H1 (cell line): ENCODE measurements around the gene GPATCH2L. TPM values are rescaled to one million over a fixed set of nuclear protein-coding genes. Genes with fewer than 3 reads are reported as not detected.

Experiments used
- CTCF ChIA-PET: fragments of 300-600 bp; sonication (Branson Sonifier 250); formaldehyde crosslinking; loops from one replicate; lab custom pipeline; 2021; ENCODE audit not compliant: partially characterized antibody; lab: Charles Lee
- POLR2A ChIA-PET: fragments of 300-600 bp; sonication (Branson Sonifier 250); formaldehyde crosslinking; loops from one replicate; lab custom pipeline; 2021; ENCODE audit warnings: inconsistent platforms; ENCODE audit not compliant: partially characterized antibody; lab: Charles Lee
- DNase-seq, 2 experiments: peaks; one replicate each; pipeline versions ENCODE4 v3.0.0 to v3.0.0-alpha.2; 2010 to 2022; ENCODE audit warnings: low spot score in 2 of 2, low read depth in 1 of 2, mixed read lengths in 1 of 2
- FAIRE-seq: peaks from 2 replicates; lab custom pipeline; 2011; peaks lifted over from hg19 to GRCh38; lab: Jason Lieb, UNC
- H2AFZ ChIP-seq: 2 replicates; pipeline ENCODE4 v1.8.1; 2012; ENCODE audit warnings: low read length, inconsistent platforms
- H2AK5ac ChIP-seq: 2 replicates; pipeline ENCODE4 v1.6.1; 2013; ENCODE audit warnings: low read depth, low read length
- H2BK120ac ChIP-seq: replicated peaks from 2 replicates; pipeline ENCODE3; 2013; ENCODE audit warnings: low read depth, low read length, inconsistent platforms
- H2BK12ac ChIP-seq: 2 replicates; pipeline ENCODE4 v1.6.1; 2013; ENCODE audit warnings: low read depth, low read length
- H2BK15ac ChIP-seq: 2 replicates; pipeline ENCODE4 v1.6.1; 2013; ENCODE audit warnings: low read length
- H2BK20ac ChIP-seq: 2 replicates; pipeline ENCODE4 v1.6.1; 2013; ENCODE audit warnings: low read length
- H2BK5ac ChIP-seq: 2 replicates; pipeline ENCODE4 v1.6.1; 2013; ENCODE audit warnings: low read depth, low read length
- H3K14ac ChIP-seq: 2 replicates; pipeline ENCODE4 v1.6.1; 2013; ENCODE audit warnings: inconsistent platforms; ENCODE audit not compliant: insufficient read length
- H3K18ac ChIP-seq: 2 replicates; pipeline ENCODE4 v1.6.1; 2013; ENCODE audit warnings: low read length; ENCODE audit errors: extremely low read depth
- H3K23ac ChIP-seq: 2 replicates; pipeline ENCODE4 v1.6.1; 2013; ENCODE audit warnings: inconsistent platforms; ENCODE audit not compliant: insufficient read length
- H3K23me2 ChIP-seq: 2 replicates; pipeline ENCODE4 v1.6.1; 2013; ENCODE audit warnings: low read depth, low read length
- H3K27ac ChIP-seq: 2 replicates; pipeline ENCODE4 v1.6.1; 2011; ENCODE audit warnings: low read depth, low read length, inconsistent platforms
- H3K27me3 ChIP-seq, 4 experiments: replicated peaks in 1 of 4; 1 replicate in 1 of 4; 2 replicates in 3 of 4; pipeline versions ENCODE4 v1.6.1 to v1.8.1; 2011 to 2013; ENCODE audit warnings: low read length in 3 of 4, mild to moderate bottlenecking in 3 of 4, inconsistent platforms in 2 of 4, mixed read lengths in 2 of 4, moderate library complexity in 1 of 4; ENCODE audit not compliant: control insufficient read depth in 3 of 4, insufficient read depth in 3 of 4; ENCODE audit errors: extremely low read depth in 1 of 4
- H3K36me3 ChIP-seq, 4 experiments: 2 replicates each; pipeline versions ENCODE4 v1.6.1 to v1.8.1; 2011 to 2013; ENCODE audit warnings: mild to moderate bottlenecking in 4 of 4, low read length in 3 of 4, moderate library complexity in 2 of 4, control low read depth in 1 of 4, inconsistent platforms in 1 of 4; ENCODE audit not compliant: insufficient read depth in 4 of 4, control insufficient read depth in 2 of 4
- H3K4ac ChIP-seq: replicated peaks from 2 replicates; pipeline ENCODE3; 2013; ENCODE audit warnings: low read length, low read depth, mixed read lengths, inconsistent platforms; ENCODE audit not compliant: insufficient read length
- H3K4me1 ChIP-seq, 4 experiments: replicated peaks in 1 of 4; 1 replicate in 1 of 4; 2 replicates in 3 of 4; pipeline versions ENCODE4 v1.6.1 to v1.8.1; 2011 to 2013; ENCODE audit warnings: low read length in 3 of 4, inconsistent platforms in 2 of 4, mixed read lengths in 1 of 4; ENCODE audit not compliant: insufficient read depth in 4 of 4, control insufficient read depth in 3 of 4
- H3K4me2 ChIP-seq, 2 experiments: 2 replicates each; pipeline versions ENCODE4 v1.6.1 to v1.8.1; 2011 to 2013; ENCODE audit warnings: low read depth in 2 of 2, low read length in 2 of 2, control low read depth in 1 of 2, inconsistent platforms in 1 of 2, mild to moderate bottlenecking in 1 of 2; ENCODE audit not compliant: insufficient read depth in 1 of 2
- H3K4me3 ChIP-seq, 4 experiments: fragments of 200-600, 300-600 bp in 1 of 4; sonication (generic), shearing (Covaris generic), sonication (Bioruptor Twin) in 1 of 4; 2 replicates each; pipeline versions ENCODE4 v1.5.1 to v1.8.1; 2011 to 2016; ENCODE audit warnings: low read length in 4 of 4, low read depth in 3 of 4, control low read depth in 2 of 4, inconsistent platforms in 2 of 4, mild to moderate bottlenecking in 2 of 4, mixed read lengths in 1 of 4, moderate library complexity in 1 of 4; ENCODE audit not compliant: insufficient read depth in 2 of 4; ENCODE audit errors: extremely low read depth in 1 of 4
- H3K56ac ChIP-seq: replicated peaks from 2 replicates; pipeline ENCODE3; 2013; ENCODE audit warnings: low read depth, mild to moderate bottlenecking, mixed read lengths, low read length, inconsistent platforms; ENCODE audit not compliant: insufficient read length
- H3K79me1 ChIP-seq: 2 replicates; pipeline ENCODE4 v1.6.1; 2013; ENCODE audit warnings: low read depth, low read length, control low read depth
- H3K79me2 ChIP-seq, 2 experiments: 2 replicates each; pipeline versions ENCODE4 v1.6.1 to v1.8.1; 2012 to 2013; ENCODE audit warnings: low read length in 2 of 2, mild to moderate bottlenecking in 2 of 2, inconsistent platforms in 1 of 2; ENCODE audit not compliant: insufficient read depth in 2 of 2, control insufficient read depth in 1 of 2
- H3K9ac ChIP-seq, 4 experiments: replicated peaks in 1 of 4; 1 replicate in 1 of 4; 2 replicates in 3 of 4; pipeline versions ENCODE4 v1.6.1 to v1.8.1; 2011 to 2013; ENCODE audit warnings: low read depth in 3 of 4, low read length in 3 of 4, control low read depth in 2 of 4, mild to moderate bottlenecking in 2 of 4, moderate library complexity in 2 of 4, inconsistent platforms in 1 of 4; ENCODE audit errors: extremely low read depth in 1 of 4
- H3K9me3 ChIP-seq, 2 experiments: 2 replicates each; pipeline versions ENCODE4 v1.6.1 to v1.8.1; 2012 to 2013; ENCODE audit warnings: mild to moderate bottlenecking in 2 of 2, moderate library complexity in 2 of 2, control low read depth in 1 of 2, inconsistent platforms in 1 of 2, low read depth in 1 of 2, low read length in 1 of 2, mixed read lengths in 1 of 2; ENCODE audit not compliant: insufficient read depth in 2 of 2
- H4K20me1 ChIP-seq, 2 experiments: replicated peaks in 1 of 2; 2 replicates each; pipeline versions ENCODE3 to v1.8.1; 2011 to 2013; ENCODE audit warnings: inconsistent platforms in 2 of 2, low read length in 2 of 2, mild to moderate bottlenecking in 1 of 2; ENCODE audit not compliant: insufficient read depth in 2 of 2, control insufficient read depth in 1 of 2
- H4K5ac ChIP-seq: 2 replicates; pipeline ENCODE4 v1.6.1; 2013; ENCODE audit warnings: low read length, low read depth, mixed read lengths, inconsistent platforms; ENCODE audit not compliant: insufficient read length
- H4K8ac ChIP-seq: 2 replicates; pipeline ENCODE4 v1.8.0; 2013; ENCODE audit warnings: mild to moderate bottlenecking, moderate library complexity, low read length, inconsistent platforms; ENCODE audit not compliant: insufficient read depth; ENCODE audit errors: extremely low read depth
- H4K91ac ChIP-seq: replicated peaks from 2 replicates; pipeline ENCODE3; 2013; ENCODE audit warnings: low read length, mixed read lengths, inconsistent platforms; ENCODE audit not compliant: insufficient read length
- RAD21 ChIP-seq, 2 experiments: IDR thresholded peaks in 1 of 2; conservative IDR thresholded peaks in 1 of 2; 2 replicates each; pipeline ENCODE4 v1.6.1; 2011; ENCODE audit warnings: low read depth in 2 of 2, low read length in 2 of 2, improper control_type of control experiment in 1 of 2, inconsistent platforms in 1 of 2, mild to moderate bottlenecking in 1 of 2, moderate library complexity in 1 of 2
- WGBS, 2 experiments: shearing (Covaris generic) in 1 of 2; methylation state at CpG; one replicate each; pipeline versions ENCODE4 v1.1.6 to v1.1.7; 2013 to 2015; ENCODE audit warnings: low lambda C conversion rate in 2 of 2, mixed read lengths in 2 of 2, inconsistent platforms in 1 of 2, low coverage in 1 of 2, missing lambda C conversion rate in 1 of 2; ENCODE audit not compliant: insufficient replicate concordance in 2 of 2, insufficient coverage in 1 of 2, insufficient read length in 1 of 2; ENCODE audit errors: extremely low coverage in 1 of 2, missing lambda C conversion rate in 1 of 2; 5-methylcytosine and 5-hydroxymethylcytosine counted together
- polyA plus RNA-seq, 7 experiments: library from polyadenylated mRNA; depleted of rRNA in 3 of 7; stranded (reverse) in 5 of 7; unstranded in 2 of 7; fragments of >200 nt in 5 of 7; fragments of 200-250 nt in 2 of 7; gene quantifications; 1 replicate in 5 of 7; 2 replicates in 1 of 7; 4 replicates in 1 of 7; pipeline versions ENCODE4 v1.2.1 to v1.2.3, GENCODE V29; 2011 to 2013; ENCODE audit warnings: missing spikeins in 2 of 7, mixed read lengths in 2 of 7
- total RNA-seq: library from RNA; stranded (reverse); fragmentation: NEBNext Ultra II Directional; extraction: Animal tissue kit (Norgen Biotek cat#: 25700); gene quantifications from 2 replicates; pipeline ENCODE4 v1.2.1, GENCODE V29; 2021
- TF ChIP-seq, protein P1 (sequence below): IDR thresholded peaks from 2 replicates; pipeline ENCODE4 v1.6.1; 2011; ENCODE audit warnings: low read length, improper control_type of control experiment

Gene GPATCH2L
- total and polyA plus RNA-seq, 2 of the 8 experiments (the other 6 are each of a cell fraction or from before 2014, with no cell fraction given): 26.0 to 54.9 TPM

DNA sequence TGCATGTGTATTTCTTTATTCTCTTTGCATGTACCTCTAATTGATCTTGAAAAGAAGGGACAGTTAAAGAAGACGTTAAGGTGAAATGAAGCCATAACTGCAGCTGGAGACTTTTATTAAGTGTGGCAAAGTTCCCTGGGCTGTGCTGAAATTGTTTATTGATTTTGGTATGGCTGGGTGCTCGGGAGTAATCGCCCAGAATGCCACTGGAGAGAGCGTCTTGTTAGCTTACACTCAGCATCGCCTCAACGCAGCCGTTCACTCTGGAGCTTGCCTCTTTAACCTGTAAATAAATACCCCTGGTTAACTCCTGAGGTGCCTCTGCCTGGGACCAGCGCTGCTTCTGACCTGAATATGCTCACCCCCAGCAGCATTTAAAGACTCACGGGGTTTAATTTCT is 98.6 kb downstream of the GPATCH2L start:
- FAIRE-seq (no peak), DNase-seq (no peak)
- TF ChIP-seq RAD21 (IDR thresholded peaks at IDR 0.05 in 1 of 2, conservative IDR thresholded peaks at IDR 0.05 in 1 of 2; ENCODE audit: low read depth in 2 of 2, low read length in 2 of 2): peak in 1 of 2 experiments; percentile 9; a peak in 1 of 4 replicates
- TF ChIP-seq, protein P1, sequence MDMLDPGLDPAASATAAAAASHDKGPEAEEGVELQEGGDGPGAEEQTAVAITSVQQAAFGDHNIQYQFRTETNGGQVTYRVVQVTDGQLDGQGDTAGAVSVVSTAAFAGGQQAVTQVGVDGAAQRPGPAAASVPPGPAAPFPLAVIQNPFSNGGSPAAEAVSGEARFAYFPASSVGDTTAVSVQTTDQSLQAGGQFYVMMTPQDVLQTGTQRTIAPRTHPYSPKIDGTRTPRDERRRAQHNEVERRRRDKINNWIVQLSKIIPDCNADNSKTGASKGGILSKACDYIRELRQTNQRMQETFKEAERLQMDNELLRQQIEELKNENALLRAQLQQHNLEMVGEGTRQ: no peak
- Histone ChIP-seq H3K4me1 (peaks cover 0 to 3% (median under 1%) of the 10 kb centered on the region in 4 experiments; a peak in 2 of 7 replicates), H3K4me2 (no peak overlapping the region), H2BK5ac (no peak overlapping the region), H2BK120ac (no peak overlapping the region), H2BK15ac (no peak overlapping the region), H3K9me3 (no peaks in the 10 kb centered on the region), H3K23ac (no peak overlapping the region), H3K4ac (no peak overlapping the region), H2BK12ac (no peak overlapping the region), H4K8ac (no peak overlapping the region), H3K27ac (no peak overlapping the region), H2AK5ac (no peak overlapping the region), H3K14ac (no peak overlapping the region), H3K9ac (no peak overlapping the region), H3K18ac (no peak overlapping the region), H2AFZ (no peak overlapping the region), H3K23me2 (peaks cover 2% of the 10 kb centered on the region; the same call in 1 of the 2 replicates), H3K4me3 (no peak overlapping the region), H3K79me1 (no peaks in the 10 kb centered on the region), H4K5ac (no peak overlapping the region), H2BK20ac (no peak overlapping the region), H4K91ac (no peak overlapping the region), H4K20me1 (no peaks in the 10 kb centered on the region), H3K27me3 (no peaks in the 10 kb centered on the region), H3K56ac (no peak overlapping the region), H3K36me3 (no peaks in the 10 kb centered on the region), H3K79me2 (no peaks in the 10 kb centered on the region)
- ChIA-PET CTCF (interaction anchor here (0.6 to 2.1 kb wide), 4 partner anchors 9 to 557 kb away, joined by 3 to 7 read pairs (median 4); no protein-coding TSS in a partner anchor), POLR2A (interaction anchor here (1.3 kb wide), 1 partner anchor 17 kb away, joined by 3 read pairs; no protein-coding TSS in a partner anchor)
- WGBS, 2 experiments: 61% methylated on average over 9 of the region's 9 CpGs; no CpG with 5 or more reads in 1 of the 2 experiments
